OCI-LY1 (cell line): Measurements from ENCODE around the gene ZER1.

Experiments
- EZH2 ChIP-seq: fragments of 200-600 bp; sonication (generic), shearing (Covaris generic); IDR thresholded peaks from 2 replicates; pipeline ENCODE4 v1.8.0; 2017; ENCODE audit warnings: borderline replicate concordance, mixed run types, mild to moderate bottlenecking, antibody characterized with exemption, low read length, moderate library complexity, mixed read lengths
- TF ChIP-seq, protein P1 (sequence below): fragments of 200-600 bp; sonication (generic), shearing (Covaris generic); IDR thresholded peaks from 2 replicates; pipeline ENCODE4 v1.5.1; 2017; ENCODE audit warnings: mild to moderate bottlenecking, antibody characterized with exemption, low read length, moderate library complexity, mixed read lengths

GRCh38 chr9:128802482-128802881, 30.8 kb upstream of the ZER1 start:
- TF ChIP-seq EZH2, result no peak
- TF ChIP-seq, protein P1, sequence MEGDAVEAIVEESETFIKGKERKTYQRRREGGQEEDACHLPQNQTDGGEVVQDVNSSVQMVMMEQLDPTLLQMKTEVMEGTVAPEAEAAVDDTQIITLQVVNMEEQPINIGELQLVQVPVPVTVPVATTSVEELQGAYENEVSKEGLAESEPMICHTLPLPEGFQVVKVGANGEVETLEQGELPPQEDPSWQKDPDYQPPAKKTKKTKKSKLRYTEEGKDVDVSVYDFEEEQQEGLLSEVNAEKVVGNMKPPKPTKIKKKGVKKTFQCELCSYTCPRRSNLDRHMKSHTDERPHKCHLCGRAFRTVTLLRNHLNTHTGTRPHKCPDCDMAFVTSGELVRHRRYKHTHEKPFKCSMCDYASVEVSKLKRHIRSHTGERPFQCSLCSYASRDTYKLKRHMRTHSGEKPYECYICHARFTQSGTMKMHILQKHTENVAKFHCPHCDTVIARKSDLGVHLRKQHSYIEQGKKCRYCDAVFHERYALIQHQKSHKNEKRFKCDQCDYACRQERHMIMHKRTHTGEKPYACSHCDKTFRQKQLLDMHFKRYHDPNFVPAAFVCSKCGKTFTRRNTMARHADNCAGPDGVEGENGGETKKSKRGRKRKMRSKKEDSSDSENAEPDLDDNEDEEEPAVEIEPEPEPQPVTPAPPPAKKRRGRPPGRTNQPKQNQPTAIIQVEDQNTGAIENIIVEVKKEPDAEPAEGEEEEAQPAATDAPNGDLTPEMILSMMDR, result no peak
